Transverse colon (tissue), 4 donors: ENCODE measurements around the gene RHBDD1.

Experiments used
- POLR2A ChIP-seq: fragments of 450-650 bp; IDR thresholded peaks from one replicate; pipeline ENCODE4 v1.6.1; 2016; ENCODE audit warnings: antibody characterized with exemption, mild to moderate bottlenecking, moderate library complexity
- POLR2AphosphoS5 ChIP-seq, 3 donors: sonication (generic); formaldehyde crosslinking; IDR thresholded peaks; one replicate each; pipeline ENCODE4 v1.6.1; 2016; ENCODE audit warnings: antibody characterized with exemption in 3 of 3
- TF ChIP-seq, protein P1 (sequence below), 5 experiments: fragments of 200-600 bp in 3 of 5; fragments of 450-650 bp in 2 of 5; sonication (generic) in 3 of 5; IDR thresholded peaks; 1 replicate in 2 of 5; 2 replicates in 3 of 5; pipeline ENCODE4 v1.5.1; 2016 to 2017; ENCODE audit warnings: antibody characterized with exemption in 5 of 5, inconsistent platforms in 3 of 5, mild to moderate bottlenecking in 2 of 5, moderate library complexity in 1 of 5

DNA sequence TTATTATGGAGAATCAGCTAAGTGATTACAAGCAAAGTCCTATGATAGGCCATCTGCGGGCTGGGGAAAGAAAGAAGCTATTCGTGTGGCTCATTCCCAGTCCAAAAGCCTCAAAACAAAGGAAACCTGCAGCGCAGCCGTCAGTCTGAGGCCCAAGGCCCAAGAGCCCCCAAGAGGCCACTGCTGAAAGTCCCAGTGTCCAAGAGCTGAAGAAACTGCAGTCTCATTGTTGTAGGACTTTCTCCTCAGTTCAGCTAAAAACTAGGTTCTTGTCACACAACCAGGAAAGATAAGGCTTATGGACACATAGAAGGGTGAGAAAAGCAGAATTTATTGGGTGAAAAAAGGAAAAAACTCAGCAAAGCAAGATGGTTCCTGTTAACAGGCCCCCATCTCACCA is 143.2 kb downstream of the RHBDD1 start:
- TF ChIP-seq, protein P1, sequence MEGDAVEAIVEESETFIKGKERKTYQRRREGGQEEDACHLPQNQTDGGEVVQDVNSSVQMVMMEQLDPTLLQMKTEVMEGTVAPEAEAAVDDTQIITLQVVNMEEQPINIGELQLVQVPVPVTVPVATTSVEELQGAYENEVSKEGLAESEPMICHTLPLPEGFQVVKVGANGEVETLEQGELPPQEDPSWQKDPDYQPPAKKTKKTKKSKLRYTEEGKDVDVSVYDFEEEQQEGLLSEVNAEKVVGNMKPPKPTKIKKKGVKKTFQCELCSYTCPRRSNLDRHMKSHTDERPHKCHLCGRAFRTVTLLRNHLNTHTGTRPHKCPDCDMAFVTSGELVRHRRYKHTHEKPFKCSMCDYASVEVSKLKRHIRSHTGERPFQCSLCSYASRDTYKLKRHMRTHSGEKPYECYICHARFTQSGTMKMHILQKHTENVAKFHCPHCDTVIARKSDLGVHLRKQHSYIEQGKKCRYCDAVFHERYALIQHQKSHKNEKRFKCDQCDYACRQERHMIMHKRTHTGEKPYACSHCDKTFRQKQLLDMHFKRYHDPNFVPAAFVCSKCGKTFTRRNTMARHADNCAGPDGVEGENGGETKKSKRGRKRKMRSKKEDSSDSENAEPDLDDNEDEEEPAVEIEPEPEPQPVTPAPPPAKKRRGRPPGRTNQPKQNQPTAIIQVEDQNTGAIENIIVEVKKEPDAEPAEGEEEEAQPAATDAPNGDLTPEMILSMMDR (IDR thresholded peaks at IDR 0.05) = no peak
- no peak for TF ChIP-seq POLR2A
- TF ChIP-seq POLR2AphosphoS5 (IDR thresholded peaks at IDR 0.05) = no peak
